SK-N-MC (cell line): ENCODE data around the gene MTERF4.

Experiments
- EZH2 ChIP-seq: fragments of 200-600 bp; sonication (generic); IDR thresholded peaks from one replicate; pipeline ENCODE4 v1.6.1; 2017; ENCODE audit warnings: antibody characterized with exemption
- FOXP2 ChIP-seq: optimal IDR thresholded peaks from 2 replicates; pipeline ENCODE3; 2011; ENCODE audit warnings: mild to moderate bottlenecking, moderate library complexity; ENCODE audit not compliant: insufficient read depth; ENCODE audit errors: extremely low read length, control extremely low read depth
- POLR2AphosphoS5 ChIP-seq: IDR thresholded peaks from 2 replicates; pipeline ENCODE4 v1.6.1; 2012; ENCODE audit warnings: mild to moderate bottlenecking, low read depth, low read length, borderline replicate concordance

DNA sequence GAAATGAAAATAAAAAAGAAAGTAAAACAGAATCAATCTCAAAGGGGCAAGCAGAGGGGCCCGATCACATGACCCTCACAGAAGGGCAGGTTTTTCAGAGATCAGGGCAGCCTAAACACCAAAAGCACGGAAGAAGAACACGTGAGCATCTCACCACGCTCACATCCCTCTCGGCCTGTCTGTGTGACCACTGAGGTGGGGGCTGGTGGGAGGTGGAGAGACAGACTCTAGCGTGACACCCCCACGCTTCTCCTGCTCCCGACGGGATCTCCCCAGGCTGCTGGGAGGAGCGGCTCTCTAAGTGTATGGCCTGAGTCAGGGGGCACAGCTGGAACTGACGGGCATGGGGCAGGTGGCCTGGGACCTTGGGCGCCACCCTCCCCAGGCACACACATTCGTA is 23.5 kb upstream of the MTERF4 start:
- TF ChIP-seq POLR2AphosphoS5 (no peak), EZH2 (no peak), FOXP2 (no peak)
